DND-41 (cell line): ENCODE results near the gene ABT1.

Source experiments
- ATAC-seq: fragments of 200-7000 bp; cut with Tn5 transposase; 3 replicates; pipeline ENCODE4 v1.9.1; 2021; ENCODE audit warnings: low read depth; ENCODE audit not compliant: insufficient read depth
- DNase-seq: peaks from one replicate; pipeline ENCODE4 v3.0.0-alpha.2; 2020
- H2AFZ ChIP-seq: 2 replicates; pipeline ENCODE4 v1.6.0; 2012; ENCODE audit warnings: low read depth, low read length
- H3K27ac ChIP-seq: 2 replicates; pipeline ENCODE4 v1.5.1; 2012; ENCODE audit warnings: low read length, inconsistent platforms
- H3K27me3 ChIP-seq: fragments of 200-600 bp; sonication (generic); 2 replicates; pipeline ENCODE4 v1.6.0; 2012; ENCODE audit warnings: low read length, mild to moderate bottlenecking, inconsistent platforms; ENCODE audit not compliant: insufficient read depth, poor library complexity
- H3K36me3 ChIP-seq: 2 replicates; pipeline ENCODE4 v1.5.1; 2012; ENCODE audit warnings: low read length, inconsistent platforms; ENCODE audit not compliant: insufficient read depth
- H3K4me1 ChIP-seq: 2 replicates; pipeline ENCODE4 v1.5.1; 2012; ENCODE audit warnings: mild to moderate bottlenecking, low read length; ENCODE audit not compliant: insufficient read depth
- H3K4me2 ChIP-seq: 2 replicates; pipeline ENCODE4 v1.6.0; 2012; ENCODE audit warnings: mild to moderate bottlenecking, moderate library complexity, low read length, inconsistent platforms; ENCODE audit not compliant: insufficient read depth
- H3K4me3 ChIP-seq, 2 experiments: fragments of 200-600 bp in 1 of 2; shearing (Covaris generic) in 1 of 2; 2 replicates each; pipeline ENCODE4 v1.5.1; 2012 to 2016; ENCODE audit warnings: inconsistent platforms in 2 of 2, low read length in 2 of 2, mild to moderate bottlenecking in 2 of 2, low read depth in 1 of 2, moderate library complexity in 1 of 2
- H3K79me2 ChIP-seq: 2 replicates; pipeline ENCODE4 v1.6.0; 2012; ENCODE audit warnings: low read length, inconsistent platforms; ENCODE audit not compliant: insufficient read depth
- H3K9ac ChIP-seq: 2 replicates; pipeline ENCODE4 v1.6.0; 2012; ENCODE audit warnings: low read depth, mild to moderate bottlenecking, inconsistent platforms, low read length, moderate library complexity
- H3K9me3 ChIP-seq: 2 replicates; pipeline ENCODE4 v1.5.1; 2012; ENCODE audit warnings: low read length, moderate library complexity, mild to moderate bottlenecking, inconsistent platforms; ENCODE audit not compliant: insufficient read depth, severe bottlenecking
- H4K20me1 ChIP-seq: 2 replicates; pipeline ENCODE4 v1.6.0; 2012; ENCODE audit warnings: low read length; ENCODE audit not compliant: insufficient read depth
- CTCF ChIP-seq: IDR thresholded peaks from 2 replicates; pipeline ENCODE4 v1.5.1; 2012; ENCODE audit warnings: borderline replicate concordance, low read length, moderate library complexity, mild to moderate bottlenecking; ENCODE audit not compliant: poor library complexity, severe bottlenecking; ENCODE audit errors: extremely low read depth
- EZH2 ChIP-seq: IDR thresholded peaks from 3 replicates; pipeline ENCODE4 v1.6.1; 2012; ENCODE audit warnings: borderline replicate concordance, low read depth, mild to moderate bottlenecking, moderate library complexity, low read length, inconsistent platforms; ENCODE audit not compliant: severe bottlenecking

The ABT1 gene

GRCh38 chr6:26568601-26569432 lies 27.9 kb upstream of the ABT1 start:
- Histone ChIP-seq H3K9ac (peak overlapping the region; percentile 39), H3K4me1 (peaks cover 29% of the 10 kb centered on the region), H3K4me2 (peak overlapping the region; percentile 58), H3K79me2 (no peaks in the 10 kb centered on the region), H3K4me3 (peak overlapping the region; percentile 22 to 63; a peak in 3 of 4 replicates), H3K27me3 (no peaks in the 10 kb centered on the region), H3K36me3 (no peaks in the 10 kb centered on the region), H4K20me1 (no peaks in the 10 kb centered on the region), H3K9me3 (no peaks in the 10 kb centered on the region), H2AFZ (peak overlapping the region; percentile 61), H3K27ac (peak overlapping the region; percentile 1; the same call in 1 of the 2 replicates)
- TF ChIP-seq CTCF = peak; percentile 24
- no peak for TF ChIP-seq EZH2
- ATAC-seq (peak; percentile 87), DNase-seq (peak; percentile 95)

DNA sequence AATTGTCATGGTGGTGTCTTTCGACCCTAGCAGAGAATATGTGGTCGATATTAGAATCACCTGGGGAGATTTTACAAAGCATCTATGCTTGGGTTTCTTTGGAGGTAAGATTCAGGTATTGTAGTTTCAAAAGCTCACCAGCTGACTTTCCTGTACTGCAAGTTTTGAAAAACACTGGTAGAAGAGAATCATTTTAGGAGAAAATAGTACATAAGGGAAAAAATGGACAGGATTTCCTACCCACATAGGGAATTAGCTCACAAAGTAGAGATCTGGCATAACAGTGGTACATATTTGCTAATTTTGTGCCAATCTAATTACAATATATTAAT lies 27.4 kb upstream of the ABT1 start:
- Histone ChIP-seq H3K9ac (peak overlapping the region; percentile 31; the same call in 1 of the 2 replicates), H3K4me3 (peak overlapping the region in 1 of 2 experiments; percentile 63; a peak in 2 of 4 replicates), H3K79me2 (no peaks in the 10 kb centered on the region), H3K27ac (no peak overlapping the region), H4K20me1 (no peaks in the 10 kb centered on the region), H3K36me3 (no peaks in the 10 kb centered on the region), H3K4me2 (peak overlapping the region; percentile 58), H3K4me1 (peaks cover 29% of the 10 kb centered on the region), H3K9me3 (no peaks in the 10 kb centered on the region), H3K27me3 (no peaks in the 10 kb centered on the region), H2AFZ (peak overlapping the region; percentile 45)
- no peak for ATAC-seq
- no peak for DNase-seq
- TF ChIP-seq CTCF = no peak
- TF ChIP-seq EZH2 = no peak

DNA sequence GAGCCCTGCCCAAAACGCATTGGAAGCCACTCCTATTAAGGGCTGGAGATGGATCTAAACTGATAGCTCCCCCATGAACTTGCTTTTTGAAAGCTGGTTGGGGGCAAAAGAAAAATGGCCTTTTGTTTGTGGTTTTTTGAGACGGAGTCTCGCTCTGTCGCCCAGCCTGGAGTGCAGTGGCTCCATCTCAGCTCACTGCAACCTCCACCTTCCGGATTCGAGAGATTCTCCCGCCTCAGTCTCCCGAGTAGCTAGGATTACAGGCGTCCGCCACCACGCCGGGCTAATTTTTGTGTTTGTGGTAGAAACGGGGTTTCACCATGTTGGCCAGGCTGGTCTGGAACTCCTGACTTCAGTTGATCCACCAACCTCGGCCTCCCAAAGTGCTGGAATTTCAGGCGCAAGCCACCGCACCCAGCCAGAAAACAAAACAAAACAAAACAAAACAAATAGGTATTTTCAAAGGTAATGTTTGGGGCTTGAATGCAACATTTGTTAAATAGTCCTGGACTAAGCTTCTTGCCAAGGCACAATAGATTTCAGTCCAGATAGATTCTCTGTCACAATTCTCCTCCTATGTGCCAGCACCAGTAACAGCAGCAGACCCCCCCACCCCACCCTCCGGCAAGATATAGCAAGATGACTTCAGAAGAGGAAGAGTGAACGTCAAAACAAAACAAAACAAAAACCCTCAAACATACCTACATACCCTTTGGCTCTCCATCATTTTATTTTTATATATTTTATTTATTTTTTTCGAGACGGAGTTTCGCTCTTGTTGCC lies 26.5 kb upstream of the ABT1 start:
- no peaks in the 10 kb centered on the region for H3K36me3 ChIP-seq
- no peak for ATAC-seq
- no peaks in the 10 kb centered on the region for H3K27me3 ChIP-seq
- H3K4me2 ChIP-seq = no peak overlapping the region
- peaks cover 29% of the 10 kb centered on the region for H3K4me1 ChIP-seq
- H3K9me3 ChIP-seq = no peaks in the 10 kb centered on the region
- H4K20me1 ChIP-seq = no peaks in the 10 kb centered on the region
- H3K9ac ChIP-seq = no peak overlapping the region
- no peak overlapping the region for H3K4me3 ChIP-seq
- no peaks in the 10 kb centered on the region for H3K79me2 ChIP-seq
- TF ChIP-seq EZH2 (no peak), CTCF (no peak)
- no peak overlapping the region for H3K27ac ChIP-seq
- no peak overlapping the region for H2AFZ ChIP-seq
- DNase-seq = no peak
